ENCODE results near the gene DHTKD1.

Gene DHTKD1, protein sequence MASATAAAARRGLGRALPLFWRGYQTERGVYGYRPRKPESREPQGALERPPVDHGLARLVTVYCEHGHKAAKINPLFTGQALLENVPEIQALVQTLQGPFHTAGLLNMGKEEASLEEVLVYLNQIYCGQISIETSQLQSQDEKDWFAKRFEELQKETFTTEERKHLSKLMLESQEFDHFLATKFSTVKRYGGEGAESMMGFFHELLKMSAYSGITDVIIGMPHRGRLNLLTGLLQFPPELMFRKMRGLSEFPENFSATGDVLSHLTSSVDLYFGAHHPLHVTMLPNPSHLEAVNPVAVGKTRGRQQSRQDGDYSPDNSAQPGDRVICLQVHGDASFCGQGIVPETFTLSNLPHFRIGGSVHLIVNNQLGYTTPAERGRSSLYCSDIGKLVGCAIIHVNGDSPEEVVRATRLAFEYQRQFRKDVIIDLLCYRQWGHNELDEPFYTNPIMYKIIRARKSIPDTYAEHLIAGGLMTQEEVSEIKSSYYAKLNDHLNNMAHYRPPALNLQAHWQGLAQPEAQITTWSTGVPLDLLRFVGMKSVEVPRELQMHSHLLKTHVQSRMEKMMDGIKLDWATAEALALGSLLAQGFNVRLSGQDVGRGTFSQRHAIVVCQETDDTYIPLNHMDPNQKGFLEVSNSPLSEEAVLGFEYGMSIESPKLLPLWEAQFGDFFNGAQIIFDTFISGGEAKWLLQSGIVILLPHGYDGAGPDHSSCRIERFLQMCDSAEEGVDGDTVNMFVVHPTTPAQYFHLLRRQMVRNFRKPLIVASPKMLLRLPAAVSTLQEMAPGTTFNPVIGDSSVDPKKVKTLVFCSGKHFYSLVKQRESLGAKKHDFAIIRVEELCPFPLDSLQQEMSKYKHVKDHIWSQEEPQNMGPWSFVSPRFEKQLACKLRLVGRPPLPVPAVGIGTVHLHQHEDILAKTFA

DNA sequence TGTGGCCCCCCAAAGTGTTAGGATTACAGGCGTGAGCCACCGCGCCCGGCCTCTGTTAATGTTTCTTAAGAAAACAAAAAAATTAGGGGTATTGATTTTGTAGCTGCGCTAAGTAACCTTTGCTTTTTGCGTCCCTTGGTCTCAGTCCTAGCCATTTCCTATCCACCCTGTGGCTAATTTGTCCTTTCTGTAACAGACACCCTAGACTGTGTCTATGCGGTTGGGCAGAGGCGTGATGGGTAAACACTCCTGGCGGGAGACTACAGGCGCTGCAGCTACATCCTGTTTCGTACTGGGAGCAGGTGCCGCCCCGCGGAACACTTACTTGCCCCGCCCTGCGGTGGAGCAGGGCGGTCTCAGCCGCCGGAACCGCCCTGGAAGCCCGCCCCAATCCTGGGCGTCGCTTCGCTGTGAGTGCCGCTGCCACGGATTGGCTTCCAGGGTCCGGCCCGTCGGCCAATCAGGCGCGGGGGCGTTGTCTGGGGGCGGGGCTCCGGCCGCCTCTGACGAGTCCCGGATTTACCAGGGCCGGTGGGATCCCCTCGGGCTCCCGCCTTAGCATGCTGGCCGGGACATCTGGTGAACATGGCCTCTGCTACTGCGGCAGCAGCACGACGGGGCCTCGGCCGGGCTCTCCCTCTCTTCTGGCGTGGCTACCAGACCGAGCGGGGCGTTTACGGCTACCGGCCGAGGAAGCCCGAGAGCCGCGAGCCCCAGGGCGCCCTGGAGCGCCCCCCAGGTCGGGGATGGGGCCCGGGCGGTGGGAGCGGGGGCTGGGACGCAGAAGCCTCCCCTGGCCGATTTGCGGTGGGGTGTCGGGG lies at the start of gene DHTKD1:
Gene DHTKD1, plus strand, starts transcription at position 506 of the 821 bp plus-strand sequence. Its CDS starts 80 bp downstream, at position 586.
- peak; percentile 98 for DNase-seq

DNA sequence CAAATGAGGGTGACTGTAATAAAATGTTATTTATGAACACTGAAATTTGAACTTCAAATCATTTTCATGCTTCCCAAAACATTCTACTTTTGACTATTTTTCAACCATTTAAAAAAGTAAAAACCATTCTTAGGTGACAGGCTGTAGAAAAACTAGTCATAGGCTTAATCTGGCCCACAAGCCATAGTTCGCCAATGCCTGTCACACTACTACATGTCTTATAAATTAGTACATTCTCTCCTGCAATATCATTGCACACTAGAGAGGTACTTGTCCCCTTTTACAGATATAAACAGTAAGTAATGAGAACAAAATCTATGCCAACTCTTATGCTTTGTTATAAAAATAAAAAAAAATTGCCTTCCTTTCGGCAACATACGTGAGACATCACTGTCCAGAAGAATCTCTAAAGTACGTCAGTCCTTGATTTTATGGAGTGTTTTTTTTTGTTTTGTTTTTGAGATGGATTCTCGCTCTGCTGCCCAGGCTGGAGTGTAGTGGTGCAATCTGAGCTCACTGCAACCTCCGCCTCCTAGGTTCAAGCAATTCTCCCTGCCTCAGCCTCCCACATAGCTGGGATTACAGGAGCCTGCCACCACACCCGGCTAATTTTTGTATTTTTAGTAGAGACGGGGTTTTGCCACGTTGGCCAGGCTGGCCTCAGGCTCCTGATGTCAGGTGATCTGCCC lies 49.3 kb upstream of the DHTKD1 start:
- DNase-seq, result no peak

DNA sequence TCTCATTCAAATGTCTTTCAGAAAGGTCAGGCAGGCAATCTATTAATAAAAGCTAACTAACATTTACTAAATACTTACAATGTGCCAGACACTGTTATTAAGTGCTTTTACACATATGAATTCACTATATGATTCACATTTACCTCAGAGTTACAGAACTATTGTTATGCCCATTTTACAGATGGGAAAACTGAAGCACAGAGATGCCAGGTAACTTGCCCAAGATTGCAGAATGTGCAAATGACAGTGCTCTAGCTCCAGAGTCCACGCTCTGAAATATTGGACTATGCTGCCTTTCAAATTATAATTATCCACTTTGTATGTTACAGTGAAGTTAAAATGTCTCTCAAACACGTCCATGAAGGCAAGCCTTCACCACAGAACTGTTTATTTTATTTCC lies 48.2 kb upstream of the DHTKD1 start:
- DNase-seq, result no peak

DNA sequence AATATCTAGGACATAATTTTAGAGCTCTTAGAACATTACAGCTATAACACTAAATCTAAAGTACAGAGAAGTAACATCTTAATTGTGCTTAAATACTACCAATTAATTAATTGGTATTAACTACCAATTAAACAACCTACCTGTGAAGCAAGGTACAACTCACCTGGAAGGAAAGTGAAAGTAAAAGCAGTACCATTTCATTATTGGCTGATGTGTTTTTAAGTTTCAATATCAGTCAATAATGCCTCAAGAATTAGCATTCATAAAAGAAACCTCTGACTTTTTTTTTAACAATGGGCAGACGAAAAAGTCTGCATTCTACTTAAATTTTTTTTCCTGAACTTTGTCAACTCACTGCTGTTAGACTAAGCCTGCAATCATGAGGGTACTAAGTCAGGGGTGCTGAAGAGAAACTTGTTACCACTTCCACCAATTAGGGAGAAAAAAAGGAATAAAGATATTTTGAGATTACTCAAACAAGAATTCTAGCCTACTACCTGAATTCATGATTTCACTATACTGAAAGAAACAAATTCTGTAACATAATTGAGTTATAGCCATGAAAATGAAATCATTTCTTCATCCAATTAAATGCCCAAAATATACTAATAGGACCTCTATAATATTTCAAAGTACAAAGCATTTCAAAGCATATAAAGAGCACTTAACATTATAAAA lies 46.0 kb upstream of the DHTKD1 start:
- DNase-seq, result no peak

DNA sequence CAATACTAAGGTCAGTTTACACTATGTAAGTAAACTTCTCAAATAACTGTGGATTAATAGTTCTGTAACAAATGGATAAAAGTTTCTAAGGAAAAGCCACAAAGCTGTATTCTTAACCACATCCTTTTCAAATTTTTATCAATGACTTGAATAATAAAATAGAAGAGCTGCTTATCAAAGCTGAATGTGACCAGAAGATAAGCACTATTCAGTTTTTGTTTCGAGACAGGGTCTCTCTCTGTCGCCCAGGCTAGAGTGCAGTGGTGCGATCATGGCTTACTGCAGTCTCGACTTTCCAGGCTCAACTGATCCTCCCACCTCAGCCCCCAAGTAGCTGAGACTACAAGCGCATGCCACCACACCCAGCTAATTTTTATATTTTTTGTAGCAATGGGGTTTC lies 43.2 kb upstream of the DHTKD1 start:
- no peak for DNase-seq

DNA sequence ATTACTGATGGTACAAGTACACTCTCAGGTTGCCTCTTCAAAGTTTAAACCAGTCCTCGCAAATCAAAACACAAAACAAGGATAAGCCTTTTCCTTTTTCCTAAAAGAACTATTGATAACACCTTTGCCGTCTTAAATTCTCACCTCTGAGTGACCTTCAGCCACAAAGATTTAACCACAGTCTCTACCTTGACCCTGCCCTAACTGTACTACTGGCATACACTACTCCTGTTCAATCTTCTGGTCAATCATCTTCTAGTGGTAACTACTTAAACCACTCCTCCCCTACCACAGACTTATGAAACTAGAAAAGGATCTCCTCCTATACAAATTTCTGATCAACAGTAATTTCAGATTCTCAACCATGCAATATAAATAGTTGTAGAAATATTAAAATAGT lies 41.2 kb upstream of the DHTKD1 start:
- no peak for DNase-seq

DNA sequence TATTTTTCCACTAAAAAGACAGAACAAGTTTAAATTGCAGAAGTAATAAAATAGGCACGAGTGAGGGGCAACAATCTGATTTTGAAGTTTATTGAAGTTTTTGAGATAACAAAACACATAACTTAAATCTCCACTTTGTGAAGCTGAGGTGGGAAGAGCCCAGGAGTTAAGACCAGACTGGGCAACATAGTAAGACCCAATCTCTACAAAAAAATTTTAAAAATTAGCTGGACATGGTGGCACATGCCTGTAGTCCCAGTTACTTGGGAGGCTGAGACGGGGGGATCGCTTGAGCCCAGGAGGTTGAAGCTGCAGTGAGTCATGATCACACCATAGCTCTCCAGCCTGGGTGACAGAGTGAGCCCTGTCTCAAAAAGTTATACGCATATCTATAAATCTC lies 37.4 kb upstream of the DHTKD1 start:
- no peak for DNase-seq

DNA sequence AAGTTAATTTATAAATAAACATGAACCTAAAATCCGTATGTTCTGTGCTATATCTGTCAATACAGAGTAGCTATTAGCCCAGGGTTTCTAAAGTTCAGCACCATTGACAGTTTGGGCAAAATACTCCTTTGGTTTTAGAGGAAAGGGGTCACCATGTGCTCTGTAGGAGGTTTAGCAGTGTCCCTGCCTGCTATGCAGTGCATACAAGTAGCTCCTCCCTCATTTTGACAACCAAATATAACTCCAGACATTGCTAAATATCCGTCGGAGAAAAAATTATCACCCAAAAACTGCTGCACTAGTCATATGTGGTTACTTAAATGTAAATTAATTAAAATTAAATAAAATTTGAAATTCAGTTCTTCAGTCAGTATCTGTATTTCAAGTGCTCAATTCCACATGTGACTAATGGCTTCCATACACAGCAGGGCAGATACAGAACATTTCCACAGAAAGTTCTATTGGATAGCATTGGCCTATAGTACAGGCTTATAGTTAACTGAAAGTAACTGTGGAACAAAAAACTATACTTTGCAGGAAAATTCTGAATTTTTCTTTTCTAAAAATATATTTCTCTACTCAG lies 32.6 kb upstream of the DHTKD1 start:
- DNase-seq, result no peak

DNA sequence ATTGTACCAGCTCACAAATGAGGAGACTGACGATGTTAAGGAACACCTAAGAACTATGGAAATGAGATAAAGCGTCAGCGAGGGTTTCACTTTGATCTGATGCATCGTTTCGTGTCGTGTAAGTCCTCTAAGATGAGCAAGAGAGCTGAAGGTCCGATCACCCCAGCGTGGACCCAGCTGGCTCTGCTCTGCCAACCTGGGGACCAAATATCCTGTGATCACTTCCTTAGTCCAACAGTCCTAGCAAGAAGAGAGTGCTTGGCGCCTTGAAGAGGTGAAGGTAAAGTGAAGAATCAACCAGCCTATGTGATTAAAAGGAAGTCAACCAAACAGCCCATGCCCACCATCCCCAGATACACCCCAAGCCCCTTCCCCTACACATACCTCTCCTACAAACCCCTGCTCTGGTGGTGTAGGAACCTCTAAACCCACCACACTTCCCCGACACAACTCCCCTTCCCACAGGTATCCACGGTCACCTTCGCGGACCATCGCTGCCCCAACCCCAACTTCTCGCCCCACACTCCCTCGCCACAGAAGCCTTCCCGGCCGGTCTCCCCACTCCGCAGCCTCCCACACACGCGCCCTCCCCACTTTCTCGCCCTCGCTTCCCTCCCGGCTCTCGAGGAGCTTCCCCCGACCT lies 26.9 kb upstream of the DHTKD1 start:
- no peak for DNase-seq

DNA sequence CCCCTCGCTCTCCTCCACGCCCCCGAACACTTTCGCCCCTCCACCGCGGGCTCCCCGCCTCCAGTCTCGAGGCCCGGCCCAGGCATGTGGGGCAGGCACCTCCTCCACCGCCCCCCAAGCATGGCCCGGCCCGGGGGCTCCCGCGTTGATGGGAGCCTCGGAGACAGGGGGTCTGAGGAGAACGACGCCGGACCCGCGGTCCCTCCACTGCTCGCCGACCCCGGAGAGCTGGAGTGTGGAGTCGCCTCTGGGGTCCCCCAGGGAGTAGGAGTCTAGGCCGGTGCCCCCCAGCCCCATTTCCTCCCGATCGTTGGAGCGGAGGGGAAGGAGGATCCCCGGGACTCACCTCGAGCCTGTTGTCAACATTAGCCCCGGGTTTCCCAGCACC lies 26.4 kb upstream of the DHTKD1 start:
- DNase-seq, result no peak

DNA sequence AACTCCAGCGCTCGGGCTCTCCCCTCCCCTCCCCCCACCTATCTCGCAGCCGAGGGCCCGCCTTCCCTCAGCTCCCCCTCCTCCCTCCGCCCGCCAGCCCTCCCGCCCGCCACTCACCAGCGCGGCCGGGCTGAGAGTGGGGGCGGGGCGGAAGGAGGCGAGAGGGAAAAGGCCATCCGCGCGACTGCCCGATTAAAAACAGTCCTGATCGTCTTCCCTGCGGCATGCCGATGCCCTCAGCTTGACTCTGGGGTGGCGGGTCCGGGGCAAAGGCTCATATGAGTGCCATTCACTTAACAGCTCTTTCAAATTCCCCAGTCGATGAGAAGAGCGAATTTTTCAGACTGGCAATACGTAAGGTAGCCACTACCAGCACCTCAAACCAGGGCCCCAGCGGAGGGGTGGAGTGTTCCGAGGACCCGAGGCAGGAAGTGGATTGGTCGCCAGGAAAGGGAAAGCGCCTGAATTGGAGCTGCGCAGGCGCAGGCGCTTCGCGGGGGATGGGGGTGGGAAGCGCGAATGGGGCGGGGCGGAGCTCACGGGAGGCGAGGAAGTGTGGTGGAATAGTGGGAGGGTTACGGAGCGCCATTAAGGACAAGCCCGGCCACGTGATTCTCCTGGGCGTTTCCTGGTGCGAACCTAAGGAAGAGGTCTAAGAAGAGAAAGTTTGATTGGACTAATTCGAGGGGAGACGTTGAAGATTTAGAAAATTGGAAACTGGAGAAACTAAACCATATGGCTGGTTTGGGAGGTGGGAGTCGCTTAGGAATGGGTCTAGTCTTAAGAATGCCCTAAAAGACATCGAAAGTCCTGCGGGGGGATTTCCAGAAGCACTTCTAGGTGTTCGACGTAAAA lies 25.7 kb upstream of the DHTKD1 start, which contains the start of gene UPF2:
Gene UPF2, minus strand, starts transcription at position 13 of the 855 bp plus-strand sequence. CDS start 7,386 bp downstream, outside the sequence.
- peak; percentile 96 for DNase-seq

DNA sequence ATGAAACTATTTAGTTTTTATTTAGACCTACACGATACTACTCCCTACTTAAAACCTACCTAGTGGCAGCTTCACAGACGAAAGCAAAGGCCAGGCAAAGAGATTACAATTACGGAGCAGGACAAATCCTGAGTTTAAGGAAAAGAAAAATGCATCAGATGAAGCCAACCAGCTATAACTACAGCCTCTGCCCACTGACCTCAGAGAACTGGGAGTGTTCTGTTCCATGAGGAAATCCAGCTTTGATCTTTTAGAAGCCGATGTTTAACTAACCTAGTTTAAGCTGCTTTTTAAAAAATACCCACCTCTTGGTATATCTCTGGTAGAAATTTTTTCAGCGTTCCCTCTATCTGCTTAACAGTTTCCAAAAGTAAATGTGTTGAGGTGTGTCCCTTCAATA lies 23.2 kb upstream of the DHTKD1 start:
- DNase-seq, result no peak

DNA sequence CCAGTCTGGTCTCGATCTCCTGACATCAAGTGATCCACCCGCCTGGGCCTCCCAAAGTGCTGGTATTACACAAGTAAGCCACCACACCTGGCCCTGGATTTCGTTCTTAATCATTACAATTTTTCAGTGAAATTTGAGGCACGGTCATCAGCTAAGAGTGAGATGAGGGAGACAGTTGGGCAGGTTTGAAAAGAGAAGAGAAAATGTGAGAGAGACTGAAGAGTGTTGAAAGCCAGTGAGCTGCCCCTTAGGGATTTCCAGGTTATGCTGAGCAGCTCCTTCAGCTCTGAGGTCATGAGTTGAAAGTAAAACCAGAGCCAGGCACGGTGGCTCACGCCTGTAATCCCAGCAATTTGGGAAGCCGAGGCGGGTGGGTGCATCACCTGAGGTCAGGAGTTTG lies 20.2 kb upstream of the DHTKD1 start:
- no peak for DNase-seq

DNA sequence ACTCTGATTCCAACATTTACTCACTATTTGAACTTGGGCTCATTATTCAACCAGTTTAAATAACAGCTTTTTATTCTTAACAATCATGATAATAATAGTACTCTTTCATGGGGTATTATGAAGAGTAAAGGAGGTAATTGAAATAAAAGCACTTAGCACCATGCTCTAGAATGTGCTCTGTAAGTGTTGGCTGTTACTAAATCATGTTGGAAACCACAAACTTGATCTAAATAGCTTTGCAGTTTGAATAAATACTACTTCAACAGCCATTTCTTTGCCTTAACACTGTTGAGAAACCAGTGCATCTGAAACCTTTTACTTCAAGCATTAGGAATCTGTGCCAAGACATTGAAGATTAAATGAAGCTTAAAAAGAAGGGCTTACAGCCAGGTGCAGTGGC lies 18.2 kb upstream of the DHTKD1 start:
- DNase-seq, result no peak

DNA sequence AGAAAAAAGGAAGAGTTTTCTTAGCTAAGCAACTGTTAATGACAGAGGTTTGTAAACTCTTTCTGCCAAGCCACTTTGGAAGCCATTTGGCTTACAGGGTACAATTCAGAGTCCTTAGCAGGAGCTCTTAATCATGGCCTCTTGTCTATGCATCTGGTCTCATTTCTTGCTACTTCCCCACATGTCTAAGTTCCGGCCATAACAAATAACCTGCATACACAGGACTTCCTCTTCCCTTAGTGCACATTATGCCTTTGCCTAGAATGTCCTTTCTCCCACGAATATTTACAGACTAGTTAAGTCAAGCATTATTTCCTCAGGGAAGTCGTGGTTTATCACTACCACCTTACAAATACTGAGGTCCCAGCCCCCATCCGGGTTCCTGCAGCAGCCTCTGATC lies 17.5 kb upstream of the DHTKD1 start:
- DNase-seq, result no peak

DNA sequence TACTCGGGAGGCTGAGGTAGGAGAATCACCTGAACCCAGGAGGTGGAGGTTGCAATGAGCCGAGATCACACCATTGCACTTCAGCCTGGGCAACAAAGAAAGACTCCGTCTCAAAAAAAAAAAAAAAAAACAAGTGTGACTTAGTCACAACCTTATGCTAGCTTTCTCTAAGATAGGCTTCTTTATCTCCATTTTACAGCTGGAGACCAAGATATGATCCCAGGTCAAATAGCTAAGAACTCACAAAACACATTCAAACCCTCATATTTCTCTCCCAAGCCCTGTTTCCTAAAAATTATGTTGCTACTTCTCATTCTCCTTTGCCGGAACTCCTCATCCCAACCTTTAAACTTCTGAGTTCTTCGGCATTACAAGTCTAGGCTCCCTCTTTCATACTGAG lies 13.0 kb upstream of the DHTKD1 start:
- DNase-seq, result no peak

DNA sequence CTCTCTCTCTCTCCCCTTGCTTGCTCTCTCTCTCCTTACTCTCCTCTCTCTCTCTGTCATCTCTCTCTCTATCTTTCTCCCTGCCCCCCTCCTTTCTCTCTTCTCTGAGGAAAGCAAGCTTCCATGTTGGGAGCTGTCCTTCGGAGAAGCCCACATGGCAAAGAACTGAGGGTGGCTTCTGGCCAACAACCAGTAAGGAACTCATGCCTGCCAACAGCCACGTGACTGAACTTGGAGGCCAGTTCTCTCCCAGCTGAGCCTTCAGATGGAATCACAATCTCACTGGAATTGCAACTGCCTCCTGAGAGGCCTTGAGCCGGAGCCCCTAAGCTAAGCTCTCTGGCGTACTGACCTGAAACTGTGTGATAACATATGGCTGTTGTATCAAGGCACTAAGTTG lies 12.0 kb upstream of the DHTKD1 start:
- DNase-seq, result no peak

DNA sequence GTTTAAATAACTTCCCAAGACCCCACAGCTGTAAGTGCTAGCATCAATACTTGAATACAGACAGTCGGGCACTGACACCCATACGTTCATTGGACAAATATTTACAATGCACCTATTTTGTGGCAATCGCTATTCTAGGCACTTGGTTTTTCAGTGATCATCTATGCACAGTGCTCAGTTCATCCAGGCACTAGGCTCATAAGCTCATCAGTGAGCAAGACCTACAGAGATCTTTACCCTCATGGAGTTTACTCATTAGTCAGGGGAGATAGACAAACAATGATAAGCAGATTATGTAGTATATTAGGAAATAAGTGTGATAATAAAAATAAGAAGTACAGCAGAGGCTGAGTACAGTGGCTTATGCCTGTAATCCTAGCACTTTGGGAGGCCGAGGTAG lies 7.6 kb upstream of the DHTKD1 start:
- no peak for DNase-seq

DNA sequence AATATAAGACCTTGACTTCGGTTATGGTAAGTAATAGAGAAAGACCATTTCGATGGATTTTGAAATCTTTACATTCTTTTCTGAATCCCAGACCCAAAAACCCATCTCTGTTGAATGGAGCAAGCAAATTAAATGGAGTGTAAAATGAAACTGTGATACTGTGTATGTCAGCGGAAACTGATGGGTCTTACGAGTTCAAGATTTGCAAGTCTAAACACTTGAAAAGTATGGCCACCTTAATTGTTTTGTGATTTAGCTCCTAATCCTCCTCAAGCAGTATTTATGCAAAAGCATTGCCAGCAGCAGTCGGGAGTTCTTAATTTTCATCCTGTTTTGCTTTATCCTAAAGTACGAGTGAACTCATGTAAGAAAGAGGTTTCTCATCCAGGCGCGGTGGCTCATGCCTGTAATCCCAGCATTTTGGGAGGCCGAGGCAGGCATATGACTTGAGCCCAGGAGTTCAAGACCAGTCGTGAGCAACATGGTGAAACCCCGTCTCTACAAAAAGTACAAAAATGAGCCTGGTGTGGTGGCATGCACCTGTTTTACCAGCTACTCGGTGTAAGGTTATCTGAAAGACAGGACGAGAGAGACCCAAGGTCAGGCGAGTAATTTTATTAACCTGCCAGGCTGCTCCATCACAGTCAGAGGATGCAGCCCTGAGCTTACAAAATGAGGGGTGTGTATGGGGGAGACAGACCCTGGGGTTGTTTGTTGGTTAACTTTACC lies 5.8 kb upstream of the DHTKD1 start:
- no peak for DNase-seq
